NCI-H2171 (cell line): ENCODE measurements around the gene MLLT3.
"Not testable (repeated sequence)": the region's sequence is repeated elsewhere in the genome, so short reads cannot be mapped to it uniquely, and the experiment has no call there.

Experiments
- DNase-seq: peaks from one replicate; lab custom pipeline; 2025; lab: John Stamatoyannopoulos, UW

MLLT3 gene

DNA sequence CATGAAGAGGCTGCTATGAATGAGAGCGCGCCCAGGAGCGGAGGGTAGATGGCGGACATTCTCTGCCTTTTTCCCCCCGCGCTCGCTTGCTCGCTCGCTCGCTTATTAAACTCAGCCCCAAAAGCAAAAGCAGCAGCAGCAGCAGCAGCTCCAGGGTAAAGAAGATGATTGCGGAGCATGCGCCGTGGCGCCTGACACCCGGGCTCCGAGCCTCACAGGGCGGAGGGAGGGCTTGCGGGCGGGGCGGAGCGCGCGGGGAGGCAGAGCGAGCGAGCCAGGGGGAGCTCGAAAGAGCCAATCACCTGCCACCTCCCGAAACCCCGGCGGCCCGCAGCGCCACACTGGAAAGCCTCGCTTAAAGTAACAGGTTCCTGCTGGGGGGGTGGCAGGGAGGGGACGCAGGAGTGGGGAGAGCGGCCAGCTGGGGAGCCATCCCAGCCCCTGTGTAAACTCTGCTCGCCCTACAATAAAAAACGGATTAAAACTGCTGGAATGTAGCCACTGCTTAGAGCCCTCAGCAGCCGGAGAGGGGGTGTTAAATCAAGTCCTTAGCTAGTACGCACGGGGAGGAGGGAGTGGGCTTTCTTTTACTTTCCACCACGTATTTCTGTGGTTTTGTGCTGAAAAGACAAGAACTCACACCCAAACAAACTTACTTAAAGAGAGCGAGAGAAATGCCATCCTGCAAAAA, at the start of gene MLLT3:
Gene MLLT3, minus strand, starts transcription at position 170 of the 691 bp plus-strand sequence.
- DNase-seq, result peak; percentile 79

DNA sequence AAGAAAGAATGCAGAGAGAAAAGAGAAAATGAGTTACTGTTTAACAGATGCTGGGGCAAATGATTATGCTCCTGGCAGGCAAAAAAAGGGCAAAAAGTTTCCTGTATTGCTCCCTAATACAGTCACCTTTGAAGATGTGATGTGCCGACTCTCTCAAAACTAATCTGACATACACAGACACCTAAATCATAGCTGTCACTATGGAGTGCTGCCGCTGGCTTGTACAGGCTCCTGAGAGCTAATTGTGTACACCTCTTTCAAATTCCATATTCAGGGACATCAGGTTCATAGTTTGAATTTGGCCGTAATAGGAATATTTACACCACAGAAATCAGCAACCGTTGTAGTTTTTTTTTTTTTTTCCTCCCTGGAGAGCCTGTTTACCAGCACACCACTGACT, 49.3 kb upstream of the MLLT3 start:
- DNase-seq, result no peak

DNA sequence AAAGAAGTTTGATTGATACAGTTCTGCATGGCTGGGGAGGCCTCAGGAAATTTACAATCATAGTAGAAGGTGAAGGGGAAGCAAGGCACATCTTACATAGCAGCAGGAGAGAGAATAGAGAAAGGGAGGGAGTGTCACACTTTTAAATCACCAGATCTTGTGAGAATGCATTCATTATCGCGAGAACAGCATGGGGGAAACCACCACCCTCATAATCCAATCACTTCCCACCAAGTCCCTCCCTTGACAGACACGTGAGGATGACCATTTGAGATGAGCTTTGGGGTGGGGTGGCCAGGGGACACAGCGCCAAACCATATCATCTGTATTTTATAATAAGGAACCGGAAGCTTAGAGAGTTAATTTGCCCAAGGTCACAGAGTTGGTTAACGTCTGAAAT, 48.1 kb upstream of the MLLT3 start:
- DNase-seq, result no peak

DNA sequence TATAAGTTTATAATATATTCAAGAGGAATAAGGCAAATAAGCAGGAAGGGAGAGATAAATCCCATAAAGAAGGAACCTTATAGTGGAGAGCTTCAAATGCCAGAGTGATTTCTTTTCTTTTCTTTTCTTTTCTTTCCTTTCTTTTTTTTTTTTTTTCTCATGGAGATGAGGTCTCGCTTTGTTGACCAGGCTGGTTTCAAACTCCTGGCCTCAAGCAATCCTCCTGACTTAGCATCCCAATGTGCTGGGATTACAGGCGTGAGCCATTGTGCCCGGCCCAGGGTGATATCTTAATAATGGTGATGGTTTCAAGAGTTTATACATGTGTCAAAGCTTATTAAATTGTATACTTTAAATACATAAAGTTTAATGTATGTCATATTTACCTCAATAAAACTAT, 42.2 kb upstream of the MLLT3 start:
- no peak for DNase-seq

DNA sequence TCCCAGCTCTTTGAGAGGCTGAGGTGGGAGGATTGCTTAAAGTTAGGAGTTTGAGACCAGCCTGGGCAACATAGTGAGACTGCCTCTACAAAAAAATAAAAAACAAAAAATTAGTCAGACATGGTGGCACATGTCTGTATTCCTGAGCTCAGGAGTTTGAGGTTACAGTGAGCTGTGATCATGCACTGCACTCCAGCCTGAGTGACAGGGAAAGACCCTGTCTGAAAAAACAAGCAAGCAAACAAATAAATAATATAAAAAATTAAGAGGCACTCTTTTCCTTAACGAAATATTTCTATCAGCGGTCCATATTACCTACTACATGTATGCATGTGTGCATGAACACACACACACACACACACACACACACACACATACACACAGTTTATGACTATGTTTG, 40.8 kb upstream of the MLLT3 start:
- no peak for DNase-seq

DNA sequence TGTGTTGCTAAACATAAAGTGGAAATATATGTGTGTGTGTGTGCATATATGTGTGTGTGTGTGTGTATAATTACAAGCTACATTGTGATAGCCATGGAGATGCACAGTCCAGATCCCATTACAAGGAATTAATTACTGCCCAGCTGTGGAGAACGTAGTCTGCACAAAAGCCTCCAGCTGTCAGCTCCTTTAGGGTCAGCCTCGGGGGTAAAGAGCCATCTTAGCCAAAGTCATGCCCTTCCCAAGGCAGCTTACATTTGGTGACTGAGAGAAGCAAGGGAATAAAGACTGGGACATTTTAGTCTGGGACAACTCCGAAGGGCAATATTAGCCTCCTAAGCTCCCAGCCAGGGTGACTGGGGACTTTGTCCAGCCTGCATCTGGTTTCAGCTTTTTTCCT, 39.9 kb upstream of the MLLT3 start:
- DNase-seq, result no peak

DNA sequence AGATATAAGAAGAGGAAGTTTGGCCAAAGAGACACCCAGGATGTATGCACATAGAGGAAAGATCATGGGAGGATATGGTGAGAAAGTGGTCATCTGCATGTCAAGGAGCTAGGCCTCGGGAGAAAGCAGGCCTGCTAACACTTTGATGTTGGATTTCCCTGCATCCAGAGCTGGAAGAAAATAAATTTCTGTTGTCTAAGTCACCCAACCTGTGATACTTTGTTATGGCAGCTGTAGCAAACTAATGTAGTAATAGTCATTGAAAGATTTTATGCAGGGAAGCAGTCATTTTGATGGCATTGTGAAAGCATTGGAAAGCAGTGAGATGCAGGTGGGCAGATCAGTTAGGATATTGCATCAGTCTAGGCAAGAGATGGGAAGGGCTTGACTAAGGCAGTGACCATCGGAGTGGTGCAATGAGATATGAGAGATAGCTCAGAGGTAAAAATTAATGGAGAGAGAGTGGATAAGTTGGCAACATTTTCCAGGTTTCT, 37.2 kb upstream of the MLLT3 start:
- DNase-seq, result no peak

DNA sequence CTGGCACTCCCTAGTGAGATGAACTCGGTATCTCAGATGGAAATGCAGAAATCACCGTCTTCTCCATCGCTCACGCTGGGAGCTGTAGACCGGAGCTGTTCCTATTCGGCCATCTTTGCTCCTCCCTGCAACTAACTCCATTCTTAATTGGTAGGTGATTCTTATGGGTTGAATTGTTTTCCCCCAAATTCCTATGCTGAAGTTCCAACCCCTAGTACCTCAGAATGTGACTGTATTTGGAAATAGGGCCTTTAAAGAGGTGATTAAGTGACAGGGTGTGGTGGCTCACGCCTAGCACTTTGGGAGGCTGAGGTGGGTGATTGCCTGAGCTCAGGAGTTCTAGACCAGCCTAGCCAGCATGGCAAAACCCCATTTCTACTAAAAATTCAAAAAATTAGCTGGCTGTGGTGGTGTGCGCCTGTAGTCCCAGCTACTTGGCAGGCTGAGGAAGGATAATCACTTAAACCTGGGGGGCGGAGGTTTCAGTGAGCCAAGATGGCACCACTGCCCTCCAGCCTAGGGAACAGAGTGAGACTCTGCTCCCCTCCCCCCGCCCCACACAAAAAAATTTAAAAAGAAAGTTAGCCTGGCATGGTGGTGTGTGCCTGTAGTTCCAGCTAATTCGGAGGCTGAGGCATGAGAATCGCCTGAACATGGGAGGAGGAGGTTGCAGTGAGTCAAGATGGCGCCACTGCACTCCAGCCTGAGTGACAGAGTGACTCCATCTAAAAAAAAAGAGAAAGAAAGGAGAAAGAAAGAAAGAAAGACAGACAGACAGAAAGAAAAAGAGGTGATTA, 36.6 kb upstream of the MLLT3 start:
- no peak for DNase-seq

DNA sequence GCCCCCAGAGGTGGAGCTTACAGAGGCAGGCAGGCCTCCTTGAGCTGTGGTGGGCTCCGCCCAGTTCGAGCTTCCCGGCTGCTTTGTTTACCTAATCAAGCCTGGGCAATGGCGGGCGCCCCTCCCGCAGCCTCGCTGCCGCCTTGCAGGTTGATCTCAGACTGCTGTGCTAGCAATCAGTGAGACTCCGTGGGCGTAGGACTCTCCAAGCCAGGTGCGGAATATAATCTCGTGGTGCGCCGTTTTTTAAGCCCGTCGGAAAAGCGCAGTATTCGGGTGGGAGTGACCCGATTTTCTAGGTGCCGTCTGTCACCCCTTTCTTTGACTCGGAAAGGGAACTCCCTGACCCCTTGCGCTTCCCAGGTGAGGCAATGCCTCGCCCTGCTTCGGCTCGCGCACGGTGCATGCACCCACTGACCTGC, 36.0 kb upstream of the MLLT3 start:
- DNase-seq, result not testable (repeated sequence)

DNA sequence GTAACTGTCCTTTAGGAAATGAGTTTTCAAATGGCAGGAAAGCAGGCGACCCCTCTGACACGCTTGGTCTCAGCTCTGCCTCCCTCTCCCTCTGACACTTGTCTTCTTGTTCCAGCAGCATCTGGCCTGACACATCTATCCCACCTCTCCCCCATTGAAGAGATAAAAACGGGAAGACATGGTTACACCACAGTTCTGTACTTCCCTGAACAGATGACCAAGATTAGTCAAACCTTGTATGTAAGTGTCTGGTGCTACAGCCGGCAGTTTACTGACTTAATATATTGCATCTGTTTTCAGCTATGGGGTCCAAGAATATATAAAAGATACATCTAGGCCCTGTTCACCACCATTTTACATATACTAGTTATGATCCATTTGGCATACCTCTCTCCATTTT, 29.6 kb upstream of the MLLT3 start:
- no peak for DNase-seq

DNA sequence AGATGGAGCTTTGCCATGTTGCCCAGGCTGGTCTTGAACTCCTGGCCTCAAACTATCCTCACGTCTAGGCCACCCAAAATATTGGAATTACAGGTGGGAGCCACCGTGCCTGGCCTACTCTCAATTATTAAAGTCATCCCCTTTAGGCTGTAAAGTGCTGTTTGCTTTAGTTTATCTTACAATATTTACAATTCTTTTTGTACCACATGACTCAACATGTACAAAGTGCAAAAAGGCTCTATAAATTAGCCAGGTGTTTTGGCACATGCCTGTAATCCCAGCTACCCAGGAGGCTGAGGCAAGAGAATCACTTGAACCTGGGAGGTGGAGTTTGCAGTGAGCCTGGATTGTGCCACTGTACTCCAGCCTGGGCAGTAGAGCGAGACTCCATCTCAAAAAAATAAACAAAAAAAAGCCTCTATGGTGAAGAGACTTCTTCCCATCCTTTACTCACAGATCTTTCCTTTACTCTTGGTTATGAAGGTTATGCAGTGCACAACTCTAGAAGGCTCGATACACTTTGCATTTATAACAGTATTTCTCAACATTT, 28.5 kb upstream of the MLLT3 start:
- DNase-seq, result no peak

DNA sequence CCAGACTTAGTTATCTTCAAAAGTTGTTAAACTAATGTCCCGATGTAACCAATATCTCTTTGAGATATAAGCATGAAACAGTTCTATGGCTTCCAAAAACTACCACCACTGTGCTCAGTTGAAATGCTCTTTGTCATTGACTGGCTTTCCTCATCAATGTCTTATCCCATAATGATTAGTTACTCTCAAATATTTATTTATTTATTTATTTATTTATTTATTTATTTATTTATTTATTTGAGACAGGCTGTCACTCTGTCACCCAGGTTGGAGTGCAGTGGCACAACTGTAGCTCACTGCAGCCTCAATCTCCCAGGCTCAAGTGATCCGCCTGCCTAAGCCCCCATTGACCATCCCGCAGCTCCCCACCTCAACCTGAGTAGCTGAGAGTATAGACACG, 28.0 kb upstream of the MLLT3 start:
- DNase-seq, result no peak

DNA sequence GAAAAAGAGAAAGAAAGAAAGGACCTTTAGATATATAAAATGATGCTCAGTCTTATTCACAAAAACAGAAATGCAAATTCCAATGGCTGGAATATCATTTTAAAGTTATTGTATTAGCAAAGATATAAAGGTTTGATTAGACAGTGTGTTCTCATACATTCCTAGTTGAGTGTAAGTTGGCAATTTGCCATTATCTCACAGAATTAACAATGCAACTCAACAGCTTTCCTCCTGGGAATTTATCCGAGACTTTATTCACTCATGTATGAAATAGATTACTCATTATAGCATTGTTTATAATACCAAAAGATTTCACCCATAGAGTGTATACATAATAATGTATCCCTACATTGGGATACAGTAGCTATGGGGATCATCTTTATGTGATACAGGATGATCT, 27.1 kb upstream of the MLLT3 start:
- peak; percentile 15 for DNase-seq

DNA sequence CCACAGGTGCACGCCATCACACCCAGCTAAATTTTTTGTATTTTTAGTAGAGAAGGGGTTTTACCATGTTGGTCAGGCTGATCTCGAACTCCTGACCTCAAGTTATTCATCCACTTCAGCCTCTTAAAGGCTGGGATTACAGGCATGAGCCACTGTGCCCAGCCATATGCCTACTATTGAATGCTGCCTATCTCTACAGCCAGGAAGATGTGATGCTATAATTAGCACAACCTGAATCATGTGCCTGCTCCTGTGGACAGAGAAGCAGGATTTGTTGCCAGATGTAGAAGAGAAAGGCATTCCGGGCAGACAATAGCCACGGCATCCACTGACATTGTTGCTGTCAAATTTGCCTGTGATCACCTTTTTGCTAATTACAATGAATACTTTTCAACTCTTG, 24.4 kb upstream of the MLLT3 start:
- no peak for DNase-seq

DNA sequence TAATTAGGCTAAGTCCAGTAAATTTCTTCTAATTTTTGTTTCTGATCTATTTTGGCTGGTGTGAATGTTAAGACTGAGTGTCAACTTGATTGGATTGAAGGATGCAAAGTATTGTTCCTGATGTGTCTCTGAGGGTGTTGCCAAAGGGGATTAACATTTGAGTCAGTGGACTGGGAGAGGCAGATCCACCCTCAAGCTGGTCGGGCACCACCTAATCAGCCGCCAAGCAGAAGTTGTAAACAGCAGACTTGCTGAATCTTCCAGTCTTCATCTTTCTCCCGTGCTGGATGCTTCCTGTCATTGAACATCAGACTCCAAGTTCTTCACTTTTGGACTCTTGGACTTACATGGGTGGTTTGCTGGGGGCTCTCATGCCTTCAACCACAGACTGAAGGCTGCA, 21.4 kb upstream of the MLLT3 start:
- DNase-seq, result no peak

DNA sequence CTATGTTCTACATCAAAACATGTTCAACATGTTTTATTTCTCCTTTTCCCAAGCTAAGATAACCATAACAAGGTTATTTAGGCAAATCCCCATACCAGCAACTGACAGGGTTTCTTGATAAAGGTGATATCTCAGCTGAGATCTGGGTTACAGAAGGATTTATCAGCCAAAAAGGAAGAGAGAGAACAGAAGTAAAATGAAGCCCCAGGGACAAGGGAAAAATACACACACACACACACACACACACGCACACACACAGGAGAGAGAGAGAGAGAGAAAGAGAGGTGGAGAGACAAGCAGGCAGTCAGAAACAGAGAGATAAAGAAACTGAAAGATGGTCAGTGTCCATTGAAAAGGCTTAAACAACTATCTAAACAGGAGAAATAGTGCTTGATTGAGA, 19.7 kb upstream of the MLLT3 start:
- DNase-seq, result no peak

DNA sequence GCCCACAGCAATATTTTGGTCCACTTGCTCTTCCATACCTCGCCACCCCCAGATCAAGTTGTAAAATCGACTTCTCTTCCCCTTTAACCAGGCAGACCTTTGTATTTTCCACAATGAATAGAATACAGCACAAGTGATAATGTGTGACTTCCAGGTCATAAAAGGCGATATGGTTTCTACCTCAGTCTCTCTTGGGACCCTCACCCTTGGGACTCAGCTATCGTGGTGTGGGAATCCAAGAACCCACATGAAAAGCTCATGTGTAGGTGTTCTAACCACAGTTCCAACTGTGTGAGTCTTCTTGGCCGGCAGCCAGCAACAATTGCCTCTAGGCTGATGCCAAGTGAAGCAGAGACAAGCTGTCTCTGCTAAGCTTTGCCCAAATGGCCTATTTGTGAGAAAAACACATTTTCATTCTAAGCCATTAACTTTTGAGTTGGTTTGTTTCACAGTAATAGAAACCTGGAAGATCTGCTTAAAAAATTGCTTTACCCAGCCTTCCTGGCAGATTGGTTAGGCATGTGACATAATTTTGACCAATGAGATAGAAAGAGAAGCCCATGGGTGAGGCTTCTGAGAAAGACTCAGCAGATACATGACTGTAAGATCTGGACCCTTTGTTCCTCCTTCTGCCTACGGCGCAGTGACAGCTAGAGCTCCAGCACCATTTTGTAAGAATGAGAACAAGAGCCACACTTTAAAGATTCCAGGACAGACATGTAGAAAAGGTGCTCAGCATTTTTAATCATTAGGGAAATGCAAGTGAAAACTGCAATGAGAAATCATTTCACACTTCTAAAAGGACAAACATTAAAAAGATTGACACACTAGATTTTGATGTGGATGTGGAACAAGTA, 18.3 kb upstream of the MLLT3 start:
- peak; percentile 82 for DNase-seq

DNA sequence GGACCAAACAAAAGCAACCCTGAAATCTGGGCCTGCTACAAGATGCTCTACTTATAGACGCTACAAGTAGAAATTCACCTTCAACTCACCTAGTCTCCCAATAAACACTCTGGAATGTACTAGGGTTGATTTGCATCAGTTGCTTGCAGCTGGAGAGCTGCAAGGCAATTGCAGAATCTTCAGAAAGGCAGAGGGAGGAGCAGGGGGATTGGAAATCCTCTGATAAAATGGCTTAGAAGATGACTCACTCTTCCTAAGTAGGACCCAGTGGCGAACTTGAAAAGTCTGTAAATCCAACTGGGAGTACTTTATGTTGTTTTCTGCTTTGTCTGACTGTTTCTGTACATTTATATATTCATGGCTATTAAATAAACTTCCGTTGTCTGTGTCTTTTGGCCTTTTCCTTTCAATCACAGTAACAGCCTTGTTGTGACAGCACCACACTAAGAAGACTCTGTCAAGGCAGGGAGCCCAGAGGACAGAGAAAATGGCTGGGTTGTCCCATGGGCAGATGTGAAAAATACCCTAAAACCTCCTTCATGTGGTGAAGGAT, 14.7 kb upstream of the MLLT3 start:
- no peak for DNase-seq

DNA sequence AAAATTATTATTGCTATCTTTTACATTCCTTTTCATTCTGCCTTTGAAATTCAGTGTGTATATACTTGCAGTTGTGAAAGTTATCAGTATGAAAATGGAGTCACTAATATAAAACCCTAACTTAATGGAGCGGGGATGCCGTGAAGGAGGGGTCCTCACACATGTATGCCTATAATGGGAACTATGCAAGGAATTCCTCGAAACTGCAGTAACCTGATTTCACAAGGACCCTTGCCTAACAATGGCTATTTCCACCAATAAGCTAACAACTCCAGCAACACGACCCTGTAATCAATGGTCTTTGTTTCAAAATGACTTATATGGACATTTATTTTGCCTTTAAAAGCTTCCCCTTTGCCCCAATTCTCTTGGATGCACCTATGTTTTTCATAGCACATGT, 12.6 kb upstream of the MLLT3 start:
- DNase-seq, result no peak

DNA sequence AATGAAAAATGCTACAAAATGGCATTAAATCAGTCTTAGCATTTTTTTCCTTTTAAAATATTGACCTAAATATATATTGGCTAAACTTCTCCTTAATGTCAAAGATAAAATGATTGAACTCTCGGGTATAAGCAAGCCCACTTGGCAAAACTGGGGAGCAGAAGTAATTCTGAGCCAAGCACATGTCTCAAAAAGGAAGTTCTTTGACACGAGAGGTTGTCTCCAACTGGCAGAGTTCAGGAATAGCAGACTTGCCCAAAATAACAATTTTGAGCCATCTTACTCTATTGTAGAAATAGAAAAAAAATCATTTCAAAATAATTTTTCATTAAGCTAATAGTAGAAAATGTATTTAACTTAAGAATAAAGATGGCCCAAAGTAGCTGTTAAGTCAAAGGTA, 10.4 kb upstream of the MLLT3 start:
- no peak for DNase-seq

DNA sequence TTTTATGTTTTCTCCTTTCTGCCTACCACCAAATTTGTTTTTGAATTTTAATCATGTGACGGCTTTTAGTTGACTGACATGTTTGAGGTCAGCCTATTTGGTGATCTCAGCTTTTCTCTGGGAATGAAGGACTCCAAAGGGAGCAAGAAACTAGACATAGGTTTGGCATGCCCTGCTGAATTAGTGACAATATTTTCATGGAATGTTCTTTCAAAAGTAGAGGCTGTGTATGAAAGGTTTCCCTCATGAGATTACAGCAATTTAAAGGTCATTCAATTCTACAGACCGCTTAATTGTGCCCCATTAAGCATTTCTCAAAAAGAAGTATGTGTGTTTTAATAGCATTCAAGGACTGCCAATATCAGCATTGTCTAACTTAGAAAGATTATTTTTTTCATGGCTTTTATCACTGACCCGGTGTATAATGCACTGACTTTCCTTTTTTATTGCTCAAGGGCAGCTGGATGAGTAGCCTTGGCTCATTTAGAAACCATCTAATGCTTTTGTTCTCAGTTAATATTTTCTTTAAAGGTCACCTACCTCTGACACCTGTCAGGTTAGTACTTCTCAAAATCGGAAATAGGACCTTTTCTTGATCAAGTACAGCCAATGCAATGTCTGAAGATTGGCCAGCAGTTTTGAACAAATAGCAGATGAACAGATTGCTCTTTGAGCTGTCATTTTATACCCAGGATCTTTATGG, 8.1 kb upstream of the MLLT3 start:
- no peak for DNase-seq
